DND-41 (cell line): ENCODE data around the gene DPPA4.

Experiments
- EZH2 ChIP-seq: IDR thresholded peaks from 3 replicates; pipeline ENCODE4 v1.6.1; 2012; ENCODE audit warnings: borderline replicate concordance, low read depth, mild to moderate bottlenecking, moderate library complexity, low read length, inconsistent platforms; ENCODE audit not compliant: severe bottlenecking
- TF ChIP-seq, protein P1 (sequence below): IDR thresholded peaks from 2 replicates; pipeline ENCODE4 v1.5.1; 2012; ENCODE audit warnings: borderline replicate concordance, low read length, moderate library complexity, mild to moderate bottlenecking; ENCODE audit not compliant: poor library complexity, severe bottlenecking; ENCODE audit errors: extremely low read depth

DNA sequence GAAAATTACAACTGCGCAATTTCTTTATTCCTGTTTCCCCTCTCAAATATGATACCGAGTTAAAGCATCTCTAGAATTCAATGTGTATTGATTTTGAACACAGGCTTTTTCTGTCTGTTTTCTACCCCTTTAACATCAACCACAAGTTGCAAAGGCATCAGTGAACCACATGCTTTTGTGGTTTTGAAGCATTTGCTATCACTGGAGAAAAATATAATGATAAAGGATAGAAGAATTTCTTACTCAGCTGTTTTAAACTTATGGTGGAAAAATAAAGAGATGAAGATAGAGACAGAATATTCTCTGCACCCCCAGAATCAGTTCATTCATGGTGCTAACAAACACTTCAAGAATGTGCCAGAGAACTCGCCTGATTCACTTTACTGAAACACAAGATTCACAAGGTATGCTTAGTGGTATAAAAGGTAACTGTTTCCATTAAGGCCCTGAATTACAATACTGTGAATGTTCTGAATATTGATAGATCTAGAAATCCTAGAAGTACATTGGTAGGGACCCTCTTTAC is 9.5 kb upstream of the DPPA4 start:
- no peak for TF ChIP-seq EZH2
- TF ChIP-seq, protein P1, sequence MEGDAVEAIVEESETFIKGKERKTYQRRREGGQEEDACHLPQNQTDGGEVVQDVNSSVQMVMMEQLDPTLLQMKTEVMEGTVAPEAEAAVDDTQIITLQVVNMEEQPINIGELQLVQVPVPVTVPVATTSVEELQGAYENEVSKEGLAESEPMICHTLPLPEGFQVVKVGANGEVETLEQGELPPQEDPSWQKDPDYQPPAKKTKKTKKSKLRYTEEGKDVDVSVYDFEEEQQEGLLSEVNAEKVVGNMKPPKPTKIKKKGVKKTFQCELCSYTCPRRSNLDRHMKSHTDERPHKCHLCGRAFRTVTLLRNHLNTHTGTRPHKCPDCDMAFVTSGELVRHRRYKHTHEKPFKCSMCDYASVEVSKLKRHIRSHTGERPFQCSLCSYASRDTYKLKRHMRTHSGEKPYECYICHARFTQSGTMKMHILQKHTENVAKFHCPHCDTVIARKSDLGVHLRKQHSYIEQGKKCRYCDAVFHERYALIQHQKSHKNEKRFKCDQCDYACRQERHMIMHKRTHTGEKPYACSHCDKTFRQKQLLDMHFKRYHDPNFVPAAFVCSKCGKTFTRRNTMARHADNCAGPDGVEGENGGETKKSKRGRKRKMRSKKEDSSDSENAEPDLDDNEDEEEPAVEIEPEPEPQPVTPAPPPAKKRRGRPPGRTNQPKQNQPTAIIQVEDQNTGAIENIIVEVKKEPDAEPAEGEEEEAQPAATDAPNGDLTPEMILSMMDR = no peak
